Small intestine (tissue), 7 donors: Measurements from ENCODE around the gene P3H1. TPM values are rescaled to one million over a fixed set of nuclear protein-coding genes. Genes with fewer than 3 reads are reported as not detected.

Source experiments
- DNase-seq, 2 donors: peaks; one replicate each; pipeline versions ENCODE4 v3.0.0 to v3.0.0-alpha.2; 2013
- FAIRE-seq: peaks from 2 replicates; lab custom pipeline; 2012; peaks lifted over from hg19 to GRCh38; lab: Jason Lieb, UNC
- H3K27ac ChIP-seq, 3 donors: one replicate each; pipeline ENCODE4 v1.5.1; 2013; ENCODE audit warnings: low read length in 2 of 3, mild to moderate bottlenecking in 2 of 3, control low read depth in 1 of 3, inconsistent platforms in 1 of 3, low read depth in 1 of 3, moderate library complexity in 1 of 3
- H3K27me3 ChIP-seq, 3 donors: one replicate each; pipeline ENCODE4 v1.6.1; 2013; ENCODE audit warnings: low read length in 3 of 3, inconsistent platforms in 1 of 3; ENCODE audit not compliant: control insufficient read depth in 3 of 3, insufficient read depth in 3 of 3
- H3K36me3 ChIP-seq, 3 donors: one replicate each; pipeline ENCODE4 v1.6.1; 2013; ENCODE audit warnings: low read length in 3 of 3, inconsistent platforms in 1 of 3, low read depth in 1 of 3, mild to moderate bottlenecking in 1 of 3, moderate library complexity in 1 of 3; ENCODE audit not compliant: control insufficient read depth in 3 of 3, insufficient read depth in 2 of 3
- H3K4me1 ChIP-seq, 3 donors: one replicate each; pipeline ENCODE4 v1.6.1; 2013; ENCODE audit warnings: low read length in 2 of 3, inconsistent platforms in 1 of 3, low read depth in 1 of 3, mild to moderate bottlenecking in 1 of 3, moderate library complexity in 1 of 3; ENCODE audit not compliant: control insufficient read depth in 3 of 3, insufficient read depth in 2 of 3
- H3K4me3 ChIP-seq, 3 donors: one replicate each; pipeline ENCODE4 v1.5.1; 2013; ENCODE audit warnings: low read length in 3 of 3, control low read depth in 1 of 3, inconsistent platforms in 1 of 3, low read depth in 1 of 3, mild to moderate bottlenecking in 1 of 3, moderate library complexity in 1 of 3
- H3K9me3 ChIP-seq, 2 donors: one replicate each; pipeline ENCODE4 v1.6.1; 2013; ENCODE audit warnings: low read depth in 1 of 2, low read length in 1 of 2; ENCODE audit not compliant: control insufficient read depth in 2 of 2, insufficient read depth in 1 of 2
- WGBS, 3 donors: extraction: QIAGEN DNeasy Blood & Tissue Kit; methylation state at CpG; one replicate each; pipeline ENCODE4 v1.1.7; 2013; 5-methylcytosine and 5-hydroxymethylcytosine counted together
- polyA plus RNA-seq, 4 donors: library from polyadenylated mRNA; stranded (reverse) in 3 of 4; unstranded in 1 of 4; fragments of 200-250 nt in 3 of 4; fragments of 120-200 nt in 1 of 4; gene quantifications; one replicate each; pipeline versions ENCODE4 v1.2.1 to v1.2.3, GENCODE V29; 2013
- donor health status: healthy with polysubstance abuse.
- donor health status: control.
- donor health status: control.
- donor health status: Bipolar disorder and iron deficiency.
- donor health status: healthy.

Gene P3H1
- polyA plus RNA-seq, 4 donors: 4.3 to 18.2 (median 11.4) TPM

DNA sequence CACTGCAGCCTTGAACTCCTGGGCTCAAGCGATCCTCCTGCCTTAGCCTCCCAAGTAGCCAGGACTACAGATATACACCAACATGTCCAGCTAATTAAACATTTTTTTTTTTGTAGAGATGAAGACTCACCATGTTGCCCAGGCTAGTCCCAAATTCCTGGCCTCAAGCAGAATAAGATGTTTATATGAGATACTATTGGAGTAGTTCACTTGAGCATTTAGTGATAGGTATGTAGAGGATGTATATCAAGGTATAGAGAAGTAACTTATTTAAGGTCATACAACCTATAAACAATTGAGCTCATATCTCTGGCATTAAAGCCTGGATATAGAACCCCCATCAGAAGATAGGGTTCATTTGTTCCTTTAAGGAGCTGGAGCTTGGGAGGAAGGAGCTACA lies 13.3 kb upstream of the P3H1 start:
- 98 to 100% (median 100%) methylated on average over 1 of the region's 1 CpG for WGBS, 3 donors
- H3K4me3 ChIP-seq: no peak overlapping the region
- H3K27ac ChIP-seq: no peak overlapping the region
- peaks cover 4 to 39% (median 6%) of the 10 kb centered on the region in 3 donors for H3K36me3 ChIP-seq
- H3K9me3 ChIP-seq: no peaks in the 10 kb centered on the region
- DNase-seq (no peak), FAIRE-seq (no peak)
- H3K27me3 ChIP-seq: peaks cover 0 to 13% (median 0%) of the 10 kb centered on the region in 3 donors
- H3K4me1 ChIP-seq: peaks cover 0 to 4% (median 0%) of the 10 kb centered on the region in 3 donors

DNA sequence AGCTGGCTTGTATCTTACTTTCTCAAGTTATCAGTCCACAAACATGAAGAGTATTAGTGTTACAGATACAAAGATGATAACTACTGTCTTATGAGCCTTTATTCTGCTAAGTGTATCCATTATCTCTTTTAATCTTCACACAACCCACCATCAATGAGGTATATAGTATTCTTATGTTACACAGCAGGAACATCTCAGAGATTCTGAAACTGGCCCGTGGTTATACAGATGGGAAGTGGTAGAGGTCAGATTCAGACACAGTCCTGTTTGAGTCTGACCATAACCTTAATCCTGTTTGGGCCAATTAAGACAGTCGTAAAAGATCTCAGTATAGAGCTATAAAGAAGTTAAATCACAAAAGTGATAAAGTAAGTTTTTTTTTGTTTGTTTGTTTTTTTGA lies 12.9 kb upstream of the P3H1 start:
- H3K27ac ChIP-seq: no peak overlapping the region
- no peaks in the 10 kb centered on the region for H3K4me1 ChIP-seq
- FAIRE-seq (no peak), DNase-seq (no peak)
- peaks cover 4 to 41% (median 10%) of the 10 kb centered on the region in 3 donors for H3K36me3 ChIP-seq
- no peaks in the 10 kb centered on the region for H3K9me3 ChIP-seq
- WGBS, 3 donors: 49 to 70% (median 64%) methylated on average over 2 of the region's 2 CpGs
- H3K27me3 ChIP-seq: peaks cover 0 to 9% (median 0%) of the 10 kb centered on the region in 3 donors
- H3K4me3 ChIP-seq: no peak overlapping the region

- no peaks in the 10 kb centered on the region for H3K27me3 ChIP-seq
- H3K9me3 ChIP-seq: no peaks in the 10 kb centered on the region
- FAIRE-seq (no peak), DNase-seq (peak; percentile 32 to 42)
- H3K27ac ChIP-seq: no peak overlapping the region
- no peak overlapping the region for H3K4me3 ChIP-seq
- H3K36me3 ChIP-seq: peaks cover 4 to 35% (median 13%) of the 10 kb centered on the region in 3 donors
- H3K4me1 ChIP-seq: no peaks in the 10 kb centered on the region
Observed at GRCh38 chr1:42777852-42778251, 11.0 kb upstream of the P3H1 start.

DNA sequence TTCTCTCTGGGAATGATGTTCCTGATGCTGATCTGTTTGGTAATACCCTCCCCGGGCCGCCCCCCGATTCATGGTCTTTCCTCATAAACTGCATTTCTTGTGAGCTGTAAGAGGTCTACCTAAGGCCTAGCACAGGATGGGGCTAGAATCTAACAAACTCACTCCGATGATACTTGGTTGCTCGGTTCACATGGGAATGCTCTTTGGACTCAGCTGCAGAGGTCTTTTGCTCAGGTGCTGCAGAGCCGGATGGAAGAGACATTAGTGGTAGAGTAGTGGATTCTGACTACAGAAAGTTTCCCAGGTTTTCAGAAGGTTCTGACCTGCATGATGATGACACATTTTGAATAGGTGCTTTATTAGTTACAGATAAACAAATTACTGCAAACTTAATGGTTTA lies 9.7 kb upstream of the P3H1 start:
- WGBS, 3 donors: 61 to 88% (median 76%) methylated on average over 6 of the region's 6 CpGs
- no peak for FAIRE-seq
- no peak overlapping the region for H3K4me3 ChIP-seq
- H3K9me3 ChIP-seq: no peaks in the 10 kb centered on the region
- no peaks in the 10 kb centered on the region for H3K27me3 ChIP-seq
- DNase-seq: peak in 1 of 2 donors; percentile 51
- no peaks in the 10 kb centered on the region for H3K4me1 ChIP-seq
- peaks cover 4 to 34% (median 13%) of the 10 kb centered on the region in 3 donors for H3K36me3 ChIP-seq
- no peak overlapping the region for H3K27ac ChIP-seq

- 82 to 90% (median 89%) methylated on average over 5 of the region's 5 CpGs for WGBS, 3 donors
- H3K9me3 ChIP-seq: no peaks in the 10 kb centered on the region
- no peak overlapping the region for H3K27ac ChIP-seq
- H3K4me3 ChIP-seq: no peak overlapping the region
- no peak for FAIRE-seq
- no peaks in the 10 kb centered on the region for H3K4me1 ChIP-seq
- peaks cover 4 to 28% (median 13%) of the 10 kb centered on the region in 3 donors for H3K36me3 ChIP-seq
- no peak for DNase-seq
- no peaks in the 10 kb centered on the region for H3K27me3 ChIP-seq
Observed at GRCh38 chr1:42774928-42775526, 8.2 kb upstream of the P3H1 start.

DNA sequence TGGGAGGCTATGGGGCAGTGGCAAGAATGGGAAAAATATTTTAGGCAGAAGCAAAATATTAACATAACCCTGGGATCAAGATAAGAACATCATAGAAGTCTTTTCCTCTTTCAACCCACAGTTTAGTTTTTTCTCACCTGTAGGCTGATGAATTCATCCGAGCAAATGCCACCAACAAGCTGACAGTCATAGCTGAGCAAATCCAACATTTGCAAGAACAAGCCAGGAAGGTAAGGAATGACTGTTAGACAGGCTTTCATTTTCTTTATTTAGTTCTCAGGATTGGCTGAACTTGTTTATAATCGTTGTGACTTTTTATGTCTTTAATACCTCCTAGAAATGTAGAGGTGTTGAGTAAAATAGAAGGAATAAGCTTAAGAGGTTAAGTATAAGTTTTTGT lies 6.6 kb upstream of the P3H1 start:
- FAIRE-seq (no peak), DNase-seq (no peak)
- H3K4me1 ChIP-seq: peaks cover 0 to 6% (median 2%) of the 10 kb centered on the region in 3 donors
- no peak overlapping the region for H3K4me3 ChIP-seq
- H3K9me3 ChIP-seq: no peaks in the 10 kb centered on the region
- no peak overlapping the region for H3K27ac ChIP-seq
- peaks cover 4 to 33% (median 13%) of the 10 kb centered on the region in 3 donors for H3K36me3 ChIP-seq
- H3K27me3 ChIP-seq: no peaks in the 10 kb centered on the region
- 47 to 58% (median 47%) methylated on average over 2 of the region's 2 CpGs for WGBS, 3 donors

DNA sequence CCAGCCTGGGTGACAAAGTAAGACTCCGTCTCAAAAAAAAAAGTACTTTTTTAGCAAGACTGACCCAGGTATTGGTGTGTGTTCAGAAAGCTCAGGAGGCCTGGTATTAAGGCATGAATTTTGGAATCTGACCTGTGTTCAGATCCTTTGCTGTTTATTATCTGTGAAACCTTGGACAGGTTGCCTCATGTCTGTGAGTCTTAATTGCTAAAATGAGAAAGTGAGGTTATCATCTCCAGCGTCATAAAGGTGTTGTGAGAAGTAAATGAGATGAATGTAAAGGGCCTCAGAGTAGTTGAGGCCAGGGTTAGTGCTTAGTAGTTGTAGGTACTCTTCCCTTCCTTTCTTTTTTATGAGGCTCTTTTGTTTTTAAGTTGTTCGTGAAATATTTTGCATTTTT lies 3.0 kb upstream of the P3H1 start:
- H3K4me1 ChIP-seq: peaks cover 0 to 10% (median 8%) of the 10 kb centered on the region in 3 donors
- no peaks in the 10 kb centered on the region for H3K9me3 ChIP-seq
- peaks cover 0 to 13% (median 4%) of the 10 kb centered on the region in 3 donors for H3K36me3 ChIP-seq
- no peak for FAIRE-seq
- peak in 1 of 2 donors; percentile 61 for DNase-seq
- H3K4me3 ChIP-seq: no peak overlapping the region
- 76 to 89% (median 82%) methylated on average over 3 of the region's 3 CpGs for WGBS, 3 donors
- no peak overlapping the region for H3K27ac ChIP-seq
- H3K27me3 ChIP-seq: no peaks in the 10 kb centered on the region

- DNase-seq: no peak
- H3K27ac ChIP-seq: peak overlapping the region in 1 of 3 donors; percentile 96
- WGBS, 3 donors: 72 to 85% (median 80%) methylated on average over 2 of the region's 2 CpGs
- peaks cover 0 to 10% (median 0%) of the 10 kb centered on the region in 3 donors for H3K36me3 ChIP-seq
- H3K27me3 ChIP-seq: no peaks in the 10 kb centered on the region
- H3K4me3 ChIP-seq: peak overlapping the region in 2 of 3 donors; percentile 84 to 97
- peaks cover 0 to 11% (median 10%) of the 10 kb centered on the region in 3 donors for H3K4me1 ChIP-seq
- H3K9me3 ChIP-seq: no peaks in the 10 kb centered on the region
- no peak for FAIRE-seq
Observed at GRCh38 chr1:42768172-42768571, 1.3 kb upstream of the P3H1 start.
